Ishikawa (cell line): Measurements from ENCODE around the gene ZBTB7C.

Source experiments
- CEBPB ChIP-seq: IDR thresholded peaks from 2 replicates; pipeline ENCODE4 v1.6.1; 2012
- CREB1 ChIP-seq: IDR thresholded peaks from 2 replicates; pipeline ENCODE4 v1.6.1; 2012; ENCODE audit warnings: low read depth
- EGR1 ChIP-seq: IDR thresholded peaks from 2 replicates; pipeline ENCODE4 v1.6.1; 2012
- EP300 ChIP-seq: IDR thresholded peaks from 2 replicates; pipeline ENCODE4 v1.6.1; 2012; ENCODE audit warnings: borderline replicate concordance
- FOXM1 ChIP-seq: IDR thresholded peaks from 2 replicates; pipeline ENCODE4 v1.6.1; 2012; ENCODE audit warnings: low read depth, borderline replicate concordance
- NFIC ChIP-seq: IDR thresholded peaks from 2 replicates; pipeline ENCODE4 v1.6.1; 2012
- RAD21 ChIP-seq: IDR thresholded peaks from 2 replicates; pipeline ENCODE4 v1.6.1; 2012; ENCODE audit warnings: low read depth
- TAF1 ChIP-seq: IDR thresholded peaks from 2 replicates; pipeline ENCODE4 v1.6.1; 2012; ENCODE audit warnings: low read depth, mild to moderate bottlenecking
- TCF12 ChIP-seq: IDR thresholded peaks from 2 replicates; pipeline ENCODE4 v1.6.1; 2012; ENCODE audit warnings: low read depth
- TEAD4 ChIP-seq: IDR thresholded peaks from 2 replicates; pipeline ENCODE4 v1.6.1; 2012
- YY1 ChIP-seq: IDR thresholded peaks from 2 replicates; pipeline ENCODE4 v1.6.1; 2012; ENCODE audit warnings: low read depth
- ZBTB7A ChIP-seq: IDR thresholded peaks from 2 replicates; pipeline ENCODE4 v1.6.1; 2012; ENCODE audit warnings: low read depth
- TF ChIP-seq, protein P1 (sequence below): IDR thresholded peaks from 2 replicates; pipeline ENCODE4 v1.6.1; 2012
- TF ChIP-seq, protein P2 (sequence below): IDR thresholded peaks from 2 replicates; pipeline ENCODE4 v1.6.1; 2012; ENCODE audit warnings: low read depth, mild to moderate bottlenecking
- TF ChIP-seq, protein P3 (sequence below): IDR thresholded peaks from 2 replicates; pipeline ENCODE4 v1.6.1; 2012

The ZBTB7C gene

DNA sequence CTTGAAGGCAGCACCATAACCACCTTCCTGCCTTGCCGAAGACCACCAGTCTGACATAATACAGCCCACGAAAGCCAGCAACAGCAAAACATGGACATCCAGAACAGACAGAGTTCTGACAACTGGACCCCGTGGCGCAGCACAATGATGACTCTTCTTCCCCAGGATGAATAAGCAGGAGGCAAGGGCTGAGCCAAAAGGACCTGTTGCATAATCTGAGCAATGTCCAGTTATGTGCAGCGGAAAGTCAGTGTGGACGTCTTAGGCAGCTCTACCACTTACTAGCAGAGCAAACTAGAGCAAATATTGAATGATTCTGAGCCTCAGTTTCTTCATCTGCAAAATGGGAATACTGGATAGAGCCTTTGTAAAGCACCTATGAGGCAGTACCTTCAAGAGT lies 225.1 kb downstream of the ZBTB7C start:
- TF ChIP-seq, protein P1, sequence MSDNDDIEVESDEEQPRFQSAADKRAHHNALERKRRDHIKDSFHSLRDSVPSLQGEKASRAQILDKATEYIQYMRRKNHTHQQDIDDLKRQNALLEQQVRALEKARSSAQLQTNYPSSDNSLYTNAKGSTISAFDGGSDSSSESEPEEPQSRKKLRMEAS: no peak
- TF ChIP-seq CREB1: no peak
- no peak for TF ChIP-seq RAD21

DNA sequence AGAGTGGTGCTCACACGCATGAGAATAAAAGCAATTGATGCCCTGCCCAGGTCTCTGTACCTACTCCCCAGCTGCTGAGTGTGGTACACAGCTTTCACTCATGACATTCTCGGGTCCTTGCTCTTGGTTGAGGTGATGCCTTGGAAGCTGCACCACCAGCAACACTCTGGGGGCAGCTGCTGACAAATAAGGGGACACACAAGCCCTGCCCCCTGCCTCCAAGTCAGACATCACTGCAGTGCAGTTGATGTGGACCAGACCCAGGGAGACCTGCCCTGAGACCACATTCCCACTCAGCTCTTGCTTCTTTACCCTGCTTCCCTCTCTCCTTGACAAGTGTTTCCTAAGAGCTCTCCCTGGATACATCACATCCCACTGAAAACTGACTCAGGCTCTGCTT lies 225.6 kb downstream of the ZBTB7C start:
- no peak for TF ChIP-seq CEBPB
- no peak for TF ChIP-seq FOXM1
- no peak for TF ChIP-seq RAD21
- no peak for TF ChIP-seq TEAD4
- no peak for TF ChIP-seq EGR1
- TF ChIP-seq, protein P1: no peak
- no peak for TF ChIP-seq CREB1
- no peak for TF ChIP-seq EP300
- TF ChIP-seq YY1: no peak
- TF ChIP-seq, protein P2, sequence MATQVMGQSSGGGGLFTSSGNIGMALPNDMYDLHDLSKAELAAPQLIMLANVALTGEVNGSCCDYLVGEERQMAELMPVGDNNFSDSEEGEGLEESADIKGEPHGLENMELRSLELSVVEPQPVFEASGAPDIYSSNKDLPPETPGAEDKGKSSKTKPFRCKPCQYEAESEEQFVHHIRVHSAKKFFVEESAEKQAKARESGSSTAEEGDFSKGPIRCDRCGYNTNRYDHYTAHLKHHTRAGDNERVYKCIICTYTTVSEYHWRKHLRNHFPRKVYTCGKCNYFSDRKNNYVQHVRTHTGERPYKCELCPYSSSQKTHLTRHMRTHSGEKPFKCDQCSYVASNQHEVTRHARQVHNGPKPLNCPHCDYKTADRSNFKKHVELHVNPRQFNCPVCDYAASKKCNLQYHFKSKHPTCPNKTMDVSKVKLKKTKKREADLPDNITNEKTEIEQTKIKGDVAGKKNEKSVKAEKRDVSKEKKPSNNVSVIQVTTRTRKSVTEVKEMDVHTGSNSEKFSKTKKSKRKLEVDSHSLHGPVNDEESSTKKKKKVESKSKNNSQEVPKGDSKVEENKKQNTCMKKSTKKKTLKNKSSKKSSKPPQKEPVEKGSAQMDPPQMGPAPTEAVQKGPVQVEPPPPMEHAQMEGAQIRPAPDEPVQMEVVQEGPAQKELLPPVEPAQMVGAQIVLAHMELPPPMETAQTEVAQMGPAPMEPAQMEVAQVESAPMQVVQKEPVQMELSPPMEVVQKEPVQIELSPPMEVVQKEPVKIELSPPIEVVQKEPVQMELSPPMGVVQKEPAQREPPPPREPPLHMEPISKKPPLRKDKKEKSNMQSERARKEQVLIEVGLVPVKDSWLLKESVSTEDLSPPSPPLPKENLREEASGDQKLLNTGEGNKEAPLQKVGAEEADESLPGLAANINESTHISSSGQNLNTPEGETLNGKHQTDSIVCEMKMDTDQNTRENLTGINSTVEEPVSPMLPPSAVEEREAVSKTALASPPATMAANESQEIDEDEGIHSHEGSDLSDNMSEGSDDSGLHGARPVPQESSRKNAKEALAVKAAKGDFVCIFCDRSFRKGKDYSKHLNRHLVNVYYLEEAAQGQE: no peak

DNA sequence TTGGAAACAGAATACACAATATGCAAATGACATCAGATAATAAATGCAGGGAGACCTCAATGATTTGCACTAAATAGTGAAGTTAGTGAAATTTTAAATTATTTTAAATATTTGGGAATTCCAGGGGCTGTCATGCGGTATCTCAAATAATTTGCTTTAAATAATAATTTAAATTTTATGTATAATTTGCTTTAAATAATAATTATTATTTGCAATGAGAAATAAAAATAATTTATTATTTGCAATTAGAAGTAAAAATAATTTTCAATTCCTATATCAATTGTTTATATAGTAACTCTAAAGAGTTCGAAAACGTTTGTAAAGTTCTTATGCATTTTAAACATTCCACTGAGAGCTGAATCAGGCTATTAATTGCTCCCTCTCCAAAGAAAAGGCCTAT lies 226.4 kb downstream of the ZBTB7C start:
- no peak for TF ChIP-seq CEBPB
- no peak for TF ChIP-seq YY1
- TF ChIP-seq, protein P1: no peak
- TF ChIP-seq, protein P2: no peak
- no peak for TF ChIP-seq EP300
- TF ChIP-seq ZBTB7A: no peak
- TF ChIP-seq CREB1: no peak
- TF ChIP-seq RAD21: no peak
- no peak for TF ChIP-seq NFIC
- no peak for TF ChIP-seq EGR1
- TF ChIP-seq TEAD4: no peak
- TF ChIP-seq FOXM1: no peak
- TF ChIP-seq TAF1: no peak
- TF ChIP-seq, protein P3, sequence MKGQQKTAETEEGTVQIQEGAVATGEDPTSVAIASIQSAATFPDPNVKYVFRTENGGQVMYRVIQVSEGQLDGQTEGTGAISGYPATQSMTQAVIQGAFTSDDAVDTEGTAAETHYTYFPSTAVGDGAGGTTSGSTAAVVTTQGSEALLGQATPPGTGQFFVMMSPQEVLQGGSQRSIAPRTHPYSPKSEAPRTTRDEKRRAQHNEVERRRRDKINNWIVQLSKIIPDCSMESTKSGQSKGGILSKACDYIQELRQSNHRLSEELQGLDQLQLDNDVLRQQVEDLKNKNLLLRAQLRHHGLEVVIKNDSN: no peak
- TF ChIP-seq TCF12: no peak

DNA sequence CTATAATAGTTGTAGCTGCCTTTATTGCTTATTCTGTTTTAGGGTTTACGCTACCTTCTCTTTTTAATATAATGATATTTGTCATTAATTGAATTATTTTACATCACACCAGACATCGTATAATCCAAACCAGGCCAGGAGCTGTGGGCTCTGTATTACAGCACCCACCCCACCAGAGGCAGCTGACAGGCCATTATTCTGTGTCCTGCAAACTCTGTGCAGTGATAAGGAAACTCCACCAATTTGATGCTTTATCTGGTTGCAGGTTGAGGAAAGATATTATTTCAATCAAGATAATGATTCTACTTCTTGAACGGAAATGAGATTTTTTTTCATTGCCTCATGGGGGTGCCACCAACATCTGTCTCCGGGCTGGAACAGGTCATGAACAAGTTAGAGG lies 227.3 kb downstream of the ZBTB7C start:
- TF ChIP-seq CREB1: no peak
- TF ChIP-seq FOXM1: no peak
- no peak for TF ChIP-seq TCF12
- TF ChIP-seq RAD21: no peak
- no peak for TF ChIP-seq ZBTB7A
- TF ChIP-seq CEBPB: no peak
- TF ChIP-seq, protein P1: no peak
- TF ChIP-seq YY1: no peak
- TF ChIP-seq, protein P2: no peak
- no peak for TF ChIP-seq TAF1

DNA sequence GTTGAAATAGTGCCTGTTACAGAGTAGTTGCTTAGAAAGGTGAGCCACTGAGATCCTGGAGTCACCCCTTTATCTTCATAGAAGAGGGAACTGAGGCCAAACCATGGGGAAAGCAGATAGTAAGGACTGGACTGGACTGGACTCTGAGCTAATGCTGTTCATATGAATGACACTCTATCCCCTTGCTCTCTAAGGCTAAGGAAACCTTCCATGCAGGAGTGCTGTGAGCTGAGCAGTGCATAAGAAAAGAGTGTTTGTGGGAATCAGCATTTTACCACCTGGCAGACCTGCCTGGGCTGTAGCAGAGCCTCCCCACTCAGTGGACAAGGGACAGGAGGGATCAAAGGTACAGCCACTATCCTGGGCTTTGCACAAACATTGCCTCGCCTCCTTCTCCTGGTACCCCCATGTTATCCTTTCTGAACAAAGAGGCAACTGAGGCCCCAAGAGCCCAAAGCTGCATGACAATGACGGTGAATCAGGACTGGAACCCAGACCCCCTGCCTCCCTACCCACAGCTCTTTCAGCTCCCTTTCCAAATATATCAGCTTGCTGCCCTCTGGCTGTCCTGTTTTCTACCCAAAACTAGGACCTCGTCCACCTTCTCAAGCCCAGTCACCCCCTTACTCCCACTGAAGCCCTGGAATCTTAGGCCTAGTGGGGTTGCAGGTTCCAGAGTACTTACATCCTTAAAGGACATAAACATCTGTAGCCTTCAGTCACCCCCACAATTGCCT lies 227.9 kb downstream of the ZBTB7C start:
- TF ChIP-seq FOXM1 (no peak), EGR1 (no peak), TAF1 (no peak), RAD21 (no peak), TCF12 (no peak), EP300 (no peak), CEBPB (no peak)
